Measurements from ENCODE around the gene CLMN. TPM values are rescaled to one million over a fixed set of nuclear protein-coding genes. Genes with fewer than 3 reads are reported as not detected.
A peak's percentile ranks its signal among the peaks of the same experiment; 100 is the strongest.

CLMN gene
- total and polyA plus RNA-seq, 2 experiments from 2014 or later: 3.2 to 5.7 TPM

- peak within 1 kb of the TSS; percentile 95 for H3K27ac ChIP-seq (ENCODE audit: low read depth)
- no peaks in the 10 kb centered on the region for H3K36me3 ChIP-seq (ENCODE audit: insufficient read depth)
- Mint-ChIP-seq H3K27ac (peak within 1 kb of the TSS; percentile 99), H3K4me3 (peak within 1 kb of the TSS; percentile 97), H3K4me1 (peaks cover 40% of the 10 kb centered on the region), H3K36me3 (ENCODE audit: low read depth) (no peaks in the 10 kb centered on the region; the same call in 2 of the 3 replicates), H3K27me3 (ENCODE audit: insufficient read depth, low read depth, poor library complexity) (peaks cover 3% of the 10 kb centered on the region), H3K9me3 (no peaks in the 10 kb centered on the region)
- peak; percentile 94 for DNase-seq (ENCODE audit: low spot score)
- ATAC-seq: peak; percentile 84
- peaks cover 21% of the 10 kb centered on the region; the same call in 1 of the 2 replicates for H3K4me1 ChIP-seq (ENCODE audit: insufficient read depth)
- peaks cover 45% of the 10 kb centered on the region for H3K79me2 ChIP-seq (replicated peaks; ENCODE audit: insufficient read depth)
- TF ChIP-seq POLR2AphosphoS5 (IDR thresholded peaks at IDR 0.05; ENCODE audit: low read depth) (peak; percentile 50; the same call in 1 of the 2 replicates), CTCF (conservative IDR thresholded peaks at IDR 0.05; ENCODE audit: low read depth in 2 of 2) (no peak), CREB1 (CRISPR knock-in tag; IDR thresholded peaks at IDR 0.05; ENCODE audit: low read depth) (peak; percentile 72), ZNF331 (CRISPR knock-in tag; IDR thresholded peaks at IDR 0.05; ENCODE audit: low read depth) (no peak)
- H4K20me1 ChIP-seq (replicated peaks; ENCODE audit: insufficient read depth): no peaks in the 10 kb centered on the region; the same call in 1 of the 2 replicates
- peak within 1 kb of the TSS; percentile 95 for H3K4me2 ChIP-seq
- 0 out of 2 replicates have a peak, but pooled peaks cover 4% of the 10 kb centered on the region for H3K9me2 ChIP-seq (ENCODE audit: insufficient read depth)
- H3F3A ChIP-seq (replicated peaks; ENCODE audit: low read depth): no peaks in the 10 kb centered on the region
- H3K4me3 ChIP-seq: peak within 1 kb of the TSS; percentile 76
- no peaks in the 10 kb centered on the region for H3K27me3 ChIP-seq (ENCODE audit: insufficient read depth)
- peak within 1 kb of the TSS; percentile 86 for H2AFZ ChIP-seq
These were observed 162.2 kb downstream of the CLMN start, which contains the start of gene DICER1 for GRCh38 chr14:95157327-95158189. Gene DICER1 (minus strand): TSS chr14:95157529. CDS start chr14:95133458, 24,071 bp downstream.

GRCh38 chr14:95157048-95157326 is 162.7 kb downstream of the CLMN start:
- Histone ChIP-seq H3K4me1 (ENCODE audit: insufficient read depth) (peaks cover 25% of the 10 kb centered on the region), H3K36me3 (ENCODE audit: insufficient read depth) (no peaks in the 10 kb centered on the region), H3K79me2 (replicated peaks; ENCODE audit: insufficient read depth) (peaks cover 51% of the 10 kb centered on the region), H3K27ac (ENCODE audit: low read depth) (no peak overlapping the region), H2AFZ (no peak overlapping the region), H4K20me1 (replicated peaks; ENCODE audit: insufficient read depth) (no peaks in the 10 kb centered on the region; the same call in 1 of the 2 replicates), H3K9me2 (ENCODE audit: insufficient read depth) (0 out of 2 replicates have a peak, but pooled peaks cover 4% of the 10 kb centered on the region), H3K4me3 (peak overlapping the region; percentile 76), H3K4me2 (peak overlapping the region; percentile 95), H3K27me3 (ENCODE audit: insufficient read depth) (no peaks in the 10 kb centered on the region), H3F3A (replicated peaks; ENCODE audit: low read depth) (no peaks in the 10 kb centered on the region)
- ATAC-seq: peak; percentile 46
- Mint-ChIP-seq H3K4me3 (peak overlapping the region; percentile 97; the same call in 2 of the 3 replicates), H3K9me3 (no peaks in the 10 kb centered on the region), H3K27me3 (ENCODE audit: insufficient read depth, low read depth, poor library complexity) (peaks cover 3% of the 10 kb centered on the region), H3K27ac (no peak overlapping the region), H3K4me1 (peaks cover 40% of the 10 kb centered on the region), H3K36me3 (ENCODE audit: low read depth) (no peaks in the 10 kb centered on the region; the same call in 2 of the 3 replicates)
- DNase-seq (ENCODE audit: low spot score): no peak
- TF ChIP-seq CTCF (conservative IDR thresholded peaks at IDR 0.05; ENCODE audit: low read depth in 2 of 2) (no peak), ZNF331 (CRISPR knock-in tag; IDR thresholded peaks at IDR 0.05; ENCODE audit: low read depth) (no peak), ZNF462 (CRISPR knock-in tag; IDR thresholded peaks at IDR 0.05) (no peak), CREB1 (CRISPR knock-in tag; IDR thresholded peaks at IDR 0.05; ENCODE audit: low read depth) (no peak), ZNF114 (CRISPR knock-in tag; IDR thresholded peaks at IDR 0.05) (no peak)
